Liver (tissue), 9 donors: Measurements from ENCODE around the gene FRAS1. TPM values are rescaled to one million over a fixed set of nuclear protein-coding genes. Genes with fewer than 3 reads are reported as not detected.

Source experiments
- DNase-seq: peaks from one replicate; pipeline ENCODE4 v3.0.0-alpha.2; 2017; ENCODE audit warnings: low spot score
- H3K27ac ChIP-seq, 2 donors: one replicate each; pipeline ENCODE4 v1.7.0; 2013; ENCODE audit warnings: inconsistent platforms in 2 of 2, low read length in 2 of 2, control low read depth in 1 of 2, low read depth in 1 of 2, mild to moderate bottlenecking in 1 of 2
- H3K27me3 ChIP-seq, 4 donors: one replicate each; pipeline versions ENCODE4 v1.6.1 to v1.7.0; 2013; ENCODE audit warnings: low read length in 3 of 4, inconsistent platforms in 1 of 4, mild to moderate bottlenecking in 1 of 4, moderate library complexity in 1 of 4; ENCODE audit not compliant: control insufficient read depth in 4 of 4, insufficient read depth in 4 of 4
- H3K36me3 ChIP-seq, 4 donors: one replicate each; pipeline versions ENCODE4 v1.6.1 to v1.7.0; 2013; ENCODE audit warnings: low read length in 3 of 4, mild to moderate bottlenecking in 3 of 4, low read depth in 1 of 4, moderate library complexity in 1 of 4; ENCODE audit not compliant: control insufficient read depth in 4 of 4, insufficient read depth in 3 of 4
- H3K4me1 ChIP-seq, 4 donors: one replicate each; pipeline versions ENCODE4 v1.6.1 to v1.7.0; 2013; ENCODE audit warnings: low read length in 3 of 4, mild to moderate bottlenecking in 3 of 4, moderate library complexity in 1 of 4; ENCODE audit not compliant: control insufficient read depth in 4 of 4, insufficient read depth in 4 of 4
- H3K4me3 ChIP-seq, 3 donors: one replicate each; pipeline versions ENCODE4 v1.6.1 to v1.7.0; 2013; ENCODE audit warnings: low read length in 3 of 3, control low read depth in 1 of 3, low read depth in 1 of 3, mild to moderate bottlenecking in 1 of 3
- H3K9ac ChIP-seq, 2 donors: one replicate each; pipeline ENCODE4 v1.7.0; 2013; ENCODE audit warnings: low read length in 2 of 2, mild to moderate bottlenecking in 2 of 2, moderate library complexity in 2 of 2, control low read depth in 1 of 2, low read depth in 1 of 2
- H3K9me3 ChIP-seq, 4 donors: one replicate each; pipeline versions ENCODE4 v1.6.1 to v1.7.0; 2013; ENCODE audit warnings: low read length in 3 of 4; ENCODE audit not compliant: control insufficient read depth in 4 of 4
- EGR1 ChIP-seq, 2 donors: IDR thresholded peaks; 2 replicates each; pipeline ENCODE4 v1.6.1; 2016 to 2018; ENCODE audit warnings: antibody characterized with exemption in 2 of 2, low read depth in 2 of 2
- FOXA2 ChIP-seq: IDR thresholded peaks from 2 replicates; pipeline ENCODE4 v1.6.1; 2016; ENCODE audit warnings: antibody characterized with exemption
- GABPA ChIP-seq, 2 donors: IDR thresholded peaks in 1 of 2; conservative IDR thresholded peaks in 1 of 2; 2 replicates each; pipeline ENCODE4 v1.6.1; 2016; ENCODE audit warnings: antibody characterized with exemption in 2 of 2, mild to moderate bottlenecking in 1 of 2, moderate library complexity in 1 of 2
- HNF4G ChIP-seq: IDR thresholded peaks from 2 replicates; pipeline ENCODE4 v1.6.1; 2016; ENCODE audit warnings: antibody characterized with exemption
- JUND ChIP-seq, 2 donors: IDR thresholded peaks; 2 replicates each; pipeline ENCODE4 v1.6.1; 2016; ENCODE audit warnings: antibody characterized with exemption in 2 of 2
- MAX ChIP-seq: IDR thresholded peaks from 2 replicates; pipeline ENCODE4 v1.6.1; 2016; ENCODE audit warnings: antibody characterized with exemption
- NR2F2 ChIP-seq: IDR thresholded peaks from 2 replicates; pipeline ENCODE4 v1.6.1; 2016; ENCODE audit warnings: antibody characterized with exemption
- RAD21 ChIP-seq, 2 donors: IDR thresholded peaks; 2 replicates each; pipeline ENCODE4 v1.6.1; 2016; ENCODE audit warnings: antibody characterized with exemption in 2 of 2, mild to moderate bottlenecking in 2 of 2
- RXRA ChIP-seq, 2 donors: IDR thresholded peaks; 2 replicates each; pipeline ENCODE4 v1.6.1; 2017 to 2018; ENCODE audit warnings: antibody characterized with exemption in 2 of 2, mild to moderate bottlenecking in 1 of 2
- SP1 ChIP-seq: IDR thresholded peaks from 2 replicates; pipeline ENCODE4 v1.6.1; 2018; ENCODE audit warnings: antibody characterized with exemption, mild to moderate bottlenecking
- TAF1 ChIP-seq: conservative IDR thresholded peaks from 2 replicates; pipeline ENCODE4 v1.6.1; 2016; ENCODE audit warnings: antibody characterized with exemption, mild to moderate bottlenecking
- YY1 ChIP-seq: IDR thresholded peaks from 2 replicates; pipeline ENCODE4 v1.6.1; 2016; ENCODE audit warnings: antibody characterized with exemption, mild to moderate bottlenecking
- WGBS: extraction: QIAGEN DNeasy Blood & Tissue Kit; methylation state at CpG from one replicate; pipeline ENCODE4 v1.1.7; 2013; 5-methylcytosine and 5-hydroxymethylcytosine counted together
- polyA plus RNA-seq, 2 donors: library from polyadenylated mRNA; stranded (reverse) in 1 of 2; unstranded in 1 of 2; fragments of 200-250 nt in 1 of 2; fragments of >200 nt in 1 of 2; fragmentation: Nextera tagmentation in 1 of 2; extraction: Ambion mirVana in 1 of 2; gene quantifications; one replicate each; pipeline versions ENCODE4 v1.2.1 to v1.2.3, GENCODE V29; 2013 to 2015
- total RNA-seq, 2 donors: library from RNA; depleted of rRNA; stranded (reverse); fragments of >200 nt; gene quantifications; one replicate each; pipeline ENCODE4 v1.2.3, GENCODE V29; 2014
- TF ChIP-seq, protein P1 (sequence below): fragments of 150-350 bp; IDR thresholded peaks from 2 replicates; pipeline ENCODE4 v1.5.1; 2017; ENCODE audit warnings: improper control_type of control experiment, low read depth, low read length; ENCODE audit not compliant: missing input control
- TF ChIP-seq, protein P2 (sequence below): IDR thresholded peaks from 2 replicates; pipeline ENCODE4 v1.6.1; 2016; ENCODE audit warnings: antibody characterized with exemption
- TF ChIP-seq, protein P3 (sequence below): IDR thresholded peaks from 2 replicates; pipeline ENCODE4 v1.6.1; 2016; ENCODE audit warnings: antibody characterized with exemption, mild to moderate bottlenecking
- donor health status: healthy.
- donor health status: healthy.
- donor health status: healthy.
- donor health status: healthy.
- donor health status: healthy.

The FRAS1 gene
- total and polyA plus RNA-seq, 4 donors: 0.08 to 6.0 (median 1.1) TPM

DNA sequence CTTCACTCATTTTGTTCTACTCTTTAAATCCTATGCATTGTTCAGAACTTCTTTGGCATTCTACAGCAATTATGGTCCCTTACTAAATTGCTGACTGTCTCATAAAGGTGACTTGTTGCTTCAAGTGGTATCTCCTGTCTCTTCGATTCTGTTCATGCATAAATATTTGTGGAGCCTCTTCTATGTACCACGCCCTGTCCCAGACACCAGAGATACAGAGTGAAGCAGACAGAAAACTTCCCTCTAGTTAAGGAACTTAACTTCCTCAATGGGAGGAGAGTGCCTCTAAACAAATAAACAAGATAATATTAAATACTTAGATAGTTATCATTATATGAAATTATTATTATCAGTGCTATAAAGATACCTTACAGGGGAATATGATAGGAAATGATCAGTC lies 235.7 kb downstream of the FRAS1 start:
- Histone ChIP-seq H3K27me3 (no peaks in the 10 kb centered on the region), H3K9me3 (no peaks in the 10 kb centered on the region), H3K27ac (no peak overlapping the region), H3K4me1 (no peaks in the 10 kb centered on the region), H3K36me3 (no peaks in the 10 kb centered on the region), H3K9ac (no peak overlapping the region), H3K4me3 (no peak overlapping the region)
- DNase-seq: no peak
- TF ChIP-seq, protein P1, sequence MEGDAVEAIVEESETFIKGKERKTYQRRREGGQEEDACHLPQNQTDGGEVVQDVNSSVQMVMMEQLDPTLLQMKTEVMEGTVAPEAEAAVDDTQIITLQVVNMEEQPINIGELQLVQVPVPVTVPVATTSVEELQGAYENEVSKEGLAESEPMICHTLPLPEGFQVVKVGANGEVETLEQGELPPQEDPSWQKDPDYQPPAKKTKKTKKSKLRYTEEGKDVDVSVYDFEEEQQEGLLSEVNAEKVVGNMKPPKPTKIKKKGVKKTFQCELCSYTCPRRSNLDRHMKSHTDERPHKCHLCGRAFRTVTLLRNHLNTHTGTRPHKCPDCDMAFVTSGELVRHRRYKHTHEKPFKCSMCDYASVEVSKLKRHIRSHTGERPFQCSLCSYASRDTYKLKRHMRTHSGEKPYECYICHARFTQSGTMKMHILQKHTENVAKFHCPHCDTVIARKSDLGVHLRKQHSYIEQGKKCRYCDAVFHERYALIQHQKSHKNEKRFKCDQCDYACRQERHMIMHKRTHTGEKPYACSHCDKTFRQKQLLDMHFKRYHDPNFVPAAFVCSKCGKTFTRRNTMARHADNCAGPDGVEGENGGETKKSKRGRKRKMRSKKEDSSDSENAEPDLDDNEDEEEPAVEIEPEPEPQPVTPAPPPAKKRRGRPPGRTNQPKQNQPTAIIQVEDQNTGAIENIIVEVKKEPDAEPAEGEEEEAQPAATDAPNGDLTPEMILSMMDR: no peak
- TF ChIP-seq RAD21 (IDR thresholded peaks at IDR 0.05): no peak
- TF ChIP-seq FOXA2: no peak
- no peak for TF ChIP-seq SP1
- TF ChIP-seq HNF4G: no peak
- TF ChIP-seq, protein P2, sequence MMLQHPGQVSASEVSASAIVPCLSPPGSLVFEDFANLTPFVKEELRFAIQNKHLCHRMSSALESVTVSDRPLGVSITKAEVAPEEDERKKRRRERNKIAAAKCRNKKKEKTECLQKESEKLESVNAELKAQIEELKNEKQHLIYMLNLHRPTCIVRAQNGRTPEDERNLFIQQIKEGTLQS: no peak
- no peak for TF ChIP-seq GABPA (IDR thresholded peaks at IDR 0.05 in 1 of 2, conservative IDR thresholded peaks at IDR 0.05 in 1 of 2)
- no peak for TF ChIP-seq MAX
- TF ChIP-seq RXRA (IDR thresholded peaks at IDR 0.05): no peak
- 77% methylated on average over 2 of the region's 2 CpGs for WGBS

- H3K9ac ChIP-seq: no peak overlapping the region
- H3K27me3 ChIP-seq: no peaks in the 10 kb centered on the region
- H3K4me1 ChIP-seq: no peaks in the 10 kb centered on the region
- no peak for TF ChIP-seq RXRA (IDR thresholded peaks at IDR 0.05)
- DNase-seq: no peak
- H3K27ac ChIP-seq: no peak overlapping the region
- WGBS: 77% methylated on average over 1 of the region's 1 CpG
- no peak overlapping the region for H3K4me3 ChIP-seq
- no peaks in the 10 kb centered on the region for H3K36me3 ChIP-seq
- H3K9me3 ChIP-seq: no peaks in the 10 kb centered on the region
Observed at GRCh38 chr4:78293348-78293747, 236.2 kb downstream of the FRAS1 start.

DNA sequence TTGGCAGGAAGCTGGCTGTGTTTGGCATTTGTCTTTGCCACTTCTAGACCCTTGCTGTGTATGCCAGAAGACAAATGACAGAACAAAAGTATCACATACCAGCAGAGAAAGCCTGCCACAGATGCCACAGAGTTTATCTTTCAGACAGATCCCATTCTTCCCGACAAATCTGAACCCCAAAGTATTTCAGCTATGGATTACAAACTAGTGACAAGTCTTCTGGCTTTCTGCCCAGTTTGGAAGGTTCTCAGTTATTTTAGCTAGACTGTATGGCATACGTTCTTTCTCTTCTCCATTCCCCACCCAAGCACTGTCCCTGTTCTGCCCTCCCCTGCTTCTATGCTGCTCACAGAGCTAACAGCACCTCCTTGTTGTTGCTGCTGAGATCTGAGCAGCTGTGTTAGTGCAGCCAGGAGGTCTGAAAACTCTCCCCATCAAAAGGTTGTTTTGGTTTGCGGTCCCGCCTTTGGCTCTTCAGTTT lies 236.7 kb downstream of the FRAS1 start:
- DNase-seq: no peak
- Histone ChIP-seq H3K9ac (no peak overlapping the region), H3K27me3 (no peaks in the 10 kb centered on the region), H3K4me1 (no peaks in the 10 kb centered on the region), H3K27ac (no peak overlapping the region), H3K36me3 (no peaks in the 10 kb centered on the region), H3K4me3 (no peak overlapping the region), H3K9me3 (no peaks in the 10 kb centered on the region)
- 60% methylated on average over 4 of the region's 4 CpGs for WGBS
- TF ChIP-seq, protein P3, sequence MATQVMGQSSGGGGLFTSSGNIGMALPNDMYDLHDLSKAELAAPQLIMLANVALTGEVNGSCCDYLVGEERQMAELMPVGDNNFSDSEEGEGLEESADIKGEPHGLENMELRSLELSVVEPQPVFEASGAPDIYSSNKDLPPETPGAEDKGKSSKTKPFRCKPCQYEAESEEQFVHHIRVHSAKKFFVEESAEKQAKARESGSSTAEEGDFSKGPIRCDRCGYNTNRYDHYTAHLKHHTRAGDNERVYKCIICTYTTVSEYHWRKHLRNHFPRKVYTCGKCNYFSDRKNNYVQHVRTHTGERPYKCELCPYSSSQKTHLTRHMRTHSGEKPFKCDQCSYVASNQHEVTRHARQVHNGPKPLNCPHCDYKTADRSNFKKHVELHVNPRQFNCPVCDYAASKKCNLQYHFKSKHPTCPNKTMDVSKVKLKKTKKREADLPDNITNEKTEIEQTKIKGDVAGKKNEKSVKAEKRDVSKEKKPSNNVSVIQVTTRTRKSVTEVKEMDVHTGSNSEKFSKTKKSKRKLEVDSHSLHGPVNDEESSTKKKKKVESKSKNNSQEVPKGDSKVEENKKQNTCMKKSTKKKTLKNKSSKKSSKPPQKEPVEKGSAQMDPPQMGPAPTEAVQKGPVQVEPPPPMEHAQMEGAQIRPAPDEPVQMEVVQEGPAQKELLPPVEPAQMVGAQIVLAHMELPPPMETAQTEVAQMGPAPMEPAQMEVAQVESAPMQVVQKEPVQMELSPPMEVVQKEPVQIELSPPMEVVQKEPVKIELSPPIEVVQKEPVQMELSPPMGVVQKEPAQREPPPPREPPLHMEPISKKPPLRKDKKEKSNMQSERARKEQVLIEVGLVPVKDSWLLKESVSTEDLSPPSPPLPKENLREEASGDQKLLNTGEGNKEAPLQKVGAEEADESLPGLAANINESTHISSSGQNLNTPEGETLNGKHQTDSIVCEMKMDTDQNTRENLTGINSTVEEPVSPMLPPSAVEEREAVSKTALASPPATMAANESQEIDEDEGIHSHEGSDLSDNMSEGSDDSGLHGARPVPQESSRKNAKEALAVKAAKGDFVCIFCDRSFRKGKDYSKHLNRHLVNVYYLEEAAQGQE: no peak
- TF ChIP-seq MAX (no peak), NR2F2 (no peak), SP1 (no peak), RAD21 (IDR thresholded peaks at IDR 0.05) (no peak), TAF1 (no peak), YY1 (no peak), EGR1 (IDR thresholded peaks at IDR 0.05; ENCODE audit: low read depth in 2 of 2) (no peak), GABPA (IDR thresholded peaks at IDR 0.05 in 1 of 2, conservative IDR thresholded peaks at IDR 0.05 in 1 of 2) (no peak), JUND (IDR thresholded peaks at IDR 0.05) (no peak), RXRA (IDR thresholded peaks at IDR 0.05) (no peak)
- TF ChIP-seq, protein P2: no peak
- TF ChIP-seq, protein P1: no peak
